Measurements from ENCODE around the gene AAK1. TPM values are rescaled to one million over a fixed set of nuclear protein-coding genes. Genes with fewer than 3 reads are reported as not detected.
"Not testable (repeated sequence)": the region's sequence is repeated elsewhere in the genome, so short reads cannot be mapped to it uniquely, and the experiment has no call there.

AAK1 gene
- total RNA-seq, 1 experiment from 2014 or later, result 30.6 TPM

DNA sequence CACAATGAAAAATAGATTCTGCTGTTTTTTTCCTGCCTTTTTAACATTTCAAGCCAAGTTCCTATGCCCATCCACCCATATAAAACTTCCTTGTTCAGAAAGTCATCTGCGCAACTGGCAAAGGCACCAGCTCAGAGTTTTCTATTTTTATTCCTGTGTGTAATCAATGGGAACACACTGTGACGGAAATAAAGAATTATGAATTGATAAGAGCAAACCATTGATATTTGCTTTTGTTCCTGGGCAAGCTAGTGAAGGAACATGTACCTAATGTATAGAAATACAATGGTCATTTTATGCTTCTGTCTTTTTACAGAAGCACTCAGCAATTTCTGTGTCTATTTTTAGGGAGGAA is 30.8 kb upstream of the AAK1 start:
- H2AK5ac ChIP-seq (ENCODE audit: insufficient read length, low read length), result no peak overlapping the region
- no peak overlapping the region for H3K4me2 ChIP-seq (ENCODE audit: insufficient read depth, insufficient read length, low read length)
- Mint-ChIP-seq H3K36me3 (ENCODE audit: insufficient read depth in 1 of 3, low read depth in 3 of 3) (no peaks in the 10 kb centered on the region), H3K27ac (no peak overlapping the region), H3K9me3 (peaks cover 0 to 5% of the 10 kb centered on the region in 2 experiments; a peak in 1 of 5 replicates), H3K4me1 (peaks cover 2 to 5% of the 10 kb centered on the region in 2 experiments; a peak in 3 of 4 replicates), H3K4me3 (no peak overlapping the region), H3K27me3 (ENCODE audit: low read depth) (no peaks in the 10 kb centered on the region)
- no peak overlapping the region for H4K5ac ChIP-seq (ENCODE audit: insufficient read length, low read depth, low read length)
- no peak overlapping the region for H3K18ac ChIP-seq (ENCODE audit: insufficient read length, low read depth, low read length)
- H3K4ac ChIP-seq (ENCODE audit: low read depth, low read length), result no peak overlapping the region
- no peaks in the 10 kb centered on the region for H3K79me1 ChIP-seq (ENCODE audit: insufficient read depth, low read depth, low read length, poor library complexity, severe bottlenecking)
- no peak overlapping the region for H3K9ac ChIP-seq (ENCODE audit: extremely low read depth, insufficient read length, low read length)
- no peaks in the 10 kb centered on the region for H3K79me2 ChIP-seq (ENCODE audit: insufficient read depth, low read length)
- TF ChIP-seq, protein P1, sequence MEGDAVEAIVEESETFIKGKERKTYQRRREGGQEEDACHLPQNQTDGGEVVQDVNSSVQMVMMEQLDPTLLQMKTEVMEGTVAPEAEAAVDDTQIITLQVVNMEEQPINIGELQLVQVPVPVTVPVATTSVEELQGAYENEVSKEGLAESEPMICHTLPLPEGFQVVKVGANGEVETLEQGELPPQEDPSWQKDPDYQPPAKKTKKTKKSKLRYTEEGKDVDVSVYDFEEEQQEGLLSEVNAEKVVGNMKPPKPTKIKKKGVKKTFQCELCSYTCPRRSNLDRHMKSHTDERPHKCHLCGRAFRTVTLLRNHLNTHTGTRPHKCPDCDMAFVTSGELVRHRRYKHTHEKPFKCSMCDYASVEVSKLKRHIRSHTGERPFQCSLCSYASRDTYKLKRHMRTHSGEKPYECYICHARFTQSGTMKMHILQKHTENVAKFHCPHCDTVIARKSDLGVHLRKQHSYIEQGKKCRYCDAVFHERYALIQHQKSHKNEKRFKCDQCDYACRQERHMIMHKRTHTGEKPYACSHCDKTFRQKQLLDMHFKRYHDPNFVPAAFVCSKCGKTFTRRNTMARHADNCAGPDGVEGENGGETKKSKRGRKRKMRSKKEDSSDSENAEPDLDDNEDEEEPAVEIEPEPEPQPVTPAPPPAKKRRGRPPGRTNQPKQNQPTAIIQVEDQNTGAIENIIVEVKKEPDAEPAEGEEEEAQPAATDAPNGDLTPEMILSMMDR (conservative IDR thresholded peaks at IDR 0.05), result no peak
- H3K27me3 ChIP-seq (ENCODE audit: insufficient read depth, low read length), result no peaks in the 10 kb centered on the region
- no peak overlapping the region for H2BK120ac ChIP-seq (ENCODE audit: low read depth, low read length, poor library complexity, severe bottlenecking)
- no peak overlapping the region for H4K8ac ChIP-seq (replicated peaks; ENCODE audit: insufficient read length, low read depth, low read length)
- peaks cover 3% of the 10 kb centered on the region; the same call in 1 of the 2 replicates for H3K4me1 ChIP-seq (ENCODE audit: insufficient read depth, low read length)
- H3K23ac ChIP-seq (ENCODE audit: insufficient read length, low read depth, low read length), result no peak overlapping the region
- no peak overlapping the region for H2BK5ac ChIP-seq (ENCODE audit: insufficient read length, low read length)
- H2AFZ ChIP-seq (ENCODE audit: low read length), result no peak overlapping the region
- whole genome bisulfite sequencing (ENCODE audit: extremely low coverage, insufficient read length, low lambda C conversion rate), result no CpG with 5 or more reads among the region's 2 CpGs
- H2BK12ac ChIP-seq (ENCODE audit: insufficient read length, low read depth, low read length), result no peak overlapping the region
- H4K91ac ChIP-seq (ENCODE audit: insufficient read length, low read depth, low read length), result no peak overlapping the region
- no peaks in the 10 kb centered on the region for H3K23me2 ChIP-seq (ENCODE audit: insufficient read length, low read depth, low read length, poor library complexity, severe bottlenecking)
- H3K9me3 ChIP-seq (ENCODE audit: control insufficient read depth, low read depth, low read length), result no peaks in the 10 kb centered on the region
- no peak overlapping the region for H3K14ac ChIP-seq (ENCODE audit: insufficient read depth, low read length)
- no peak overlapping the region for H2BK15ac ChIP-seq (ENCODE audit: low read depth, low read length)
- no peak overlapping the region for H3K27ac ChIP-seq (ENCODE audit: insufficient read length, low read depth, low read length)
- H4K20me1 ChIP-seq (ENCODE audit: control insufficient read depth, insufficient read depth, insufficient read length), result no peaks in the 10 kb centered on the region
- DNase-seq, result no peak
- no peak overlapping the region for H3K56ac ChIP-seq (ENCODE audit: insufficient read length, low read depth, low read length)
- H3T11ph ChIP-seq (ENCODE audit: low read length), result no peak overlapping the region
- no peak overlapping the region for H2BK20ac ChIP-seq (ENCODE audit: low read depth, low read length, poor library complexity, severe bottlenecking)

DNA sequence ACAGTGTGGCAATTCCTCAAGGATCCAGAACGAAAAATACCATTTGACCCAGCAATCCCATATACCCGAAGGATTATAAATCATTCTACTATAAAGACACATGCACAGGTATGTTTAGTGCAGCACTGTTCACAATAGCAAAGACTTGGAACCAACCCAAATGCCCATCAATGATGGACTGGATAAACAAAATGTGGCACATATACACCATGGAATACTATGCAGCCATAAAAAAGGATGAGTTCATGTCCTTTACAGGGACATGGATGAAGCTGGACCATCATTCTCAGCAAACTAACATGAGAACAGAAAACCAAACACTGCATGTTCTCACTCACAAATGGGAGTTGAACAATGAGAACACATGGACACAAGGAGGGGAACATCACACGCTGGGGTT is 29.6 kb upstream of the AAK1 start:
- not testable (repeated sequence) for H3K23me2 ChIP-seq (ENCODE audit: insufficient read length, low read depth, low read length, poor library complexity, severe bottlenecking); H3K14ac ChIP-seq (ENCODE audit: insufficient read depth, low read length); H3K79me1 ChIP-seq (ENCODE audit: insufficient read depth, low read depth, low read length, poor library complexity, severe bottlenecking); H2BK5ac ChIP-seq (ENCODE audit: insufficient read length, low read length); H3K23ac ChIP-seq (ENCODE audit: insufficient read length, low read depth, low read length); H3T11ph ChIP-seq (ENCODE audit: low read length); H3K9ac ChIP-seq (ENCODE audit: extremely low read depth, insufficient read length, low read length); H3K4me1 Mint-ChIP-seq; H3K27ac Mint-ChIP-seq; H4K5ac ChIP-seq (ENCODE audit: insufficient read length, low read depth, low read length); H3K4me3 Mint-ChIP-seq; H4K91ac ChIP-seq (ENCODE audit: insufficient read length, low read depth, low read length); H3K56ac ChIP-seq (ENCODE audit: insufficient read length, low read depth, low read length); H4K8ac ChIP-seq (replicated peaks; ENCODE audit: insufficient read length, low read depth, low read length); DNase-seq; H2BK15ac ChIP-seq (ENCODE audit: low read depth, low read length); H3K4me1 ChIP-seq (ENCODE audit: insufficient read depth, low read length); H3K36me3 Mint-ChIP-seq (ENCODE audit: insufficient read depth in 1 of 3, low read depth in 3 of 3); H3K9me3 Mint-ChIP-seq; H3K79me2 ChIP-seq (ENCODE audit: insufficient read depth, low read length); H2BK20ac ChIP-seq (ENCODE audit: low read depth, low read length, poor library complexity, severe bottlenecking); H3K18ac ChIP-seq (ENCODE audit: insufficient read length, low read depth, low read length); H3K27ac ChIP-seq (ENCODE audit: insufficient read length, low read depth, low read length); H3K27me3 Mint-ChIP-seq (ENCODE audit: low read depth); H2BK120ac ChIP-seq (ENCODE audit: low read depth, low read length, poor library complexity, severe bottlenecking); H2AK5ac ChIP-seq (ENCODE audit: insufficient read length, low read length); H4K20me1 ChIP-seq (ENCODE audit: control insufficient read depth, insufficient read depth, insufficient read length); H3K4me2 ChIP-seq (ENCODE audit: insufficient read depth, insufficient read length, low read length); H2BK12ac ChIP-seq (ENCODE audit: insufficient read length, low read depth, low read length); H3K27me3 ChIP-seq (ENCODE audit: insufficient read depth, low read length); H3K9me3 ChIP-seq (ENCODE audit: control insufficient read depth, low read depth, low read length); H2AFZ ChIP-seq (ENCODE audit: low read length); H3K4ac ChIP-seq (ENCODE audit: low read depth, low read length)
- WGBS (ENCODE audit: extremely low coverage, insufficient read length, low lambda C conversion rate), result no CpG with 5 or more reads among the region's 3 CpGs
